Measurements from ENCODE around the gene KCNK5.

DNA sequence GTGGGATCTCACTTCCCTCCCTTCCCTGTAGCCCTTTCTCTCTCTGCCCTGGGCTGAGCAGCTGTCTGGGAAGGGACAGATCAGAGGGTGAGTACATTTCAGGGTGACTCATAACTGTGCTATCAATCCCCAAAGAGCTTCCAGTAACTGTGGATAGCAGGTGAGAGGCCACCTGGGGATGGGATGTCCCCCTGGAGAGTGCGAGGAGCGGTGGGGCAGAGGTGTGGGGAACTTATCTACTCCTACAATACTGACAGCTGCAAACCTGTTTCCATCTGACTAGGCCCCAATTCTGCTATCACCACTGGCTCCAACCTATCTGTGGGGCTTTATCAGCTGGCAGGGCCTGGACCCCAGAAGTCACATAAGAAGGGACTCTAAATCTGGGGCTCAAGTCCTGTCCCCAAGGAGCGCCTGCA, 32.6 kb downstream of the KCNK5 start:
- no peak for TF ChIP-seq ZNF324 (tag by site-specific recombination; IDR thresholded peaks at IDR 0.05)
- TF ChIP-seq CTCF (tag by site-specific recombination; IDR thresholded peaks at IDR 0.05) = no peak
- no peak for TF ChIP-seq ZNF280D (tag by site-specific recombination; IDR thresholded peaks at IDR 0.05)
- no peak for TF ChIP-seq ZNF24 (tag by site-specific recombination; IDR thresholded peaks at IDR 0.05)
- TF ChIP-seq ZNF426 (tag by site-specific recombination; IDR thresholded peaks at IDR 0.05) = no peak
- TF ChIP-seq, protein P1, sequence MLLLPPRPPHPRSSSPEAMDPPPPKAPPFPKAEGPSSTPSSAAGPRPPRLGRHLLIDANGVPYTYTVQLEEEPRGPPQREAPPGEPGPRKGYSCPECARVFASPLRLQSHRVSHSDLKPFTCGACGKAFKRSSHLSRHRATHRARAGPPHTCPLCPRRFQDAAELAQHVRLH (tag by site-specific recombination; IDR thresholded peaks at IDR 0.05) = no peak
- no peak for TF ChIP-seq ZNF274 (IDR thresholded peaks at IDR 0.05; ENCODE audit: low read length)
- no peak for TF ChIP-seq ZNF274 (tag by site-specific recombination; IDR thresholded peaks at IDR 0.05; ENCODE audit: borderline replicate concordance)
- no peak for TF ChIP-seq HOXA7 (CRISPR knock-in tag; IDR thresholded peaks at IDR 0.05; ENCODE audit: borderline replicate concordance)
- TF ChIP-seq ZNF140 (tag by site-specific recombination; IDR thresholded peaks at IDR 0.05) = no peak
- TF ChIP-seq ZNF76 (tag by site-specific recombination; IDR thresholded peaks at IDR 0.05; ENCODE audit: borderline replicate concordance, low read depth) = no peak

All from HEK293 (cell line).